Measurements from ENCODE around the gene PDXP. TPM values are rescaled to one million over a fixed set of nuclear protein-coding genes. Genes with fewer than 3 reads are reported as not detected.
"Not testable (repeated sequence)": the region's sequence is repeated elsewhere in the genome, so short reads cannot be mapped to it uniquely, and the experiment has no call there.

The PDXP gene
- total RNA-seq, 1 donor from 2014 or later, result 13.7 TPM

DNA sequence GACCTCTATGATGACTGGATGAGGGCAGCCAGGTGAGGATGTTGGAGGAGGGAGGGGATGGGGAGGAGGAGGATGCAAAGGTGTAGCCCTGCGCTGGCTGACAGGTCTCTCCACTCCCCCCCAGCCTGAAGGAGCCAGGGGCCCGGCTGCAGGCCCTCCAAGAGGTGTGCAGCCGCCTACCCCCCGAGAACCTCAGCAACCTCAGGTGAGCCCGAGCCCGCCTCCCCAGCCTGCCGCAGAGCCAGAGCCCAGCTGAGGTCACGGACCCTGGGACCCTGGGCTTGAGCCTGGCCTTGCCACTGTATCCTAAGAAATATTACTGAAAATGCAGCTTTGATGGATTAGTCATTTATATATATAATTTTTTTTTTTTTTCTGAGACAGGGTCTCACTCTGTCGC is 11.2 kb upstream of the PDXP start:
- no peak for DNase-seq (ENCODE audit: low read depth, low spot score)

DNA sequence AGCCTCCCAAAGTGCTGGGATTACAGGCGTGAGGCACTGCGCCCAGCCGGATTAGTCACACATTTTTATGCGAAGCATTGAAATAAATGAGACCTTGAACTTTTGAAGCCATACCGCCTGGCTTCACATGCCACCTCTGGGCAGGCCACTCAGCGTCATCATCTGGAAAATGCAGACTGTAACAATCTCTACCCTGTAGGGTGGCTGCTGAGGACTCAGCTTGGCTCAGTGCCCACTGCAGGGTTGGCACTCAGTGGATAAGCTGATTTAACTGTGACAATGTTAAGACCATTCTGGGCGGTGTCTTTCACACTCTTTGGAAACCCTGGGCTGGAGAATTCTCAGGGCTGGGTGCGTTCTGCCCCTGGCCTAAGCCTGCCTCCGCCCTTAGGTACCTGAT is 10.6 kb upstream of the PDXP start:
- no peak for DNase-seq (ENCODE audit: low read depth, low spot score)

DNA sequence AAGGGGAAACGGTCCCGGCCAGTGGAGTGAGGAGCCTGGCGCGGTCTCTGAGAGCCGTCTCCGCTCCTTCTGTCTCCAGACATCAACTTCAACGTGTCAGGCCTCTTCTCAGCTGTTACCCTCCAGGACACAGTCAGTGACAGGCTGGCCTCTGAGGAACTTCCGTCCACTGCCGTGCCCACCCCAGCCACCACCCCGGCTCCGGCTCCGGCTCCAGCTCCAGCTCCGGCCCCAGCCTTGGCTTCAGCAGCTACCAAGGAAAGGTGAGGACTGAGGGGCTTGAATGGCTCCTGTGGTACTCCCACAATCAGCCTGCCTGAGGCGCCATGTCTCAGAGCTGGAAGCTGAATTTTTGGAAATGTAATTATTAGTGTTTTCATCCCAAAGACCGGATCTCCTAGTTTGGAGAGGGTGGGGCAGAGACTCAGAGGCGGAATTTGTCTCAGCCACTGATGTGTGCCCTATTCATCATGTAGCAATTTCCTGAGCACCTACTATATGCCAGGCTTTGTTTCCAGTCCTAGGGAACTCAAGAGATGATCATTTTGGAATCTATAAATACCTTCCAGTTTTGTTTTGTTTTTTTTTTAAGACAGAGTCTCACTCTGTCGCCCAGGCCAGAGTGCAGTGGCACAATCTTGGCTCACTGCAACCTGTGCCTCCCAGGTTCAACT is 7.9 kb upstream of the PDXP start:
- DNase-seq (ENCODE audit: low read depth, low spot score), result no peak

- no peak for DNase-seq (ENCODE audit: low read depth, low spot score)
These were observed 3.8 kb upstream of the PDXP start for GRCh38 chr22:37654563-37655251.

DNA sequence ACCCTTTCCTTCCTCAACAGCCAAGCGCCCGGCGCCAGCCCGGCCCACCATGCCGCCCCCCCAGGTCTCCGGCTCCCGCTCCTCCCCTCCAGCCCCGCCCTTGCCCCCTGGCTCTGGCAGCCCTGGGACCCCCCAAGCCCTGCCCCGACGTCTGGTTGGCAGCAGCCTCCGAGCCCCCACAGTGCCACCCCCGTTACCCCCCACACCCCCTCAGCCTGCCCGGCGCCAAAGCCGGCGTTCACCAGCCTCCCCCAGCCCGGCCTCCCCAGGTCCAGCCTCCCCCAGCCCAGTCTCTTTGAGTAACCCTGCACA is 3.3 kb upstream of the PDXP start:
- DNase-seq (ENCODE audit: low read depth, low spot score), result no peak

- DNase-seq (ENCODE audit: low read depth, low spot score), result not testable (repeated sequence)
These were observed 1.9 kb upstream of the PDXP start for GRCh38 chr22:37656583-37656982.

- no peak for DNase-seq (ENCODE audit: low read depth, low spot score)
These were observed 862 bp upstream of the PDXP start for GRCh38 chr22:37657590-37658132.

- DNase-seq (ENCODE audit: low read depth, low spot score), result no peak
These were observed 758 bp downstream of the PDXP start for GRCh38 chr22:37659066-37659896.

GRCh38 chr22:37659897-37660708 is 1.6 kb downstream of the PDXP start:
- no peak for DNase-seq (ENCODE audit: low read depth, low spot score)

- no peak for DNase-seq (ENCODE audit: low read depth, low spot score)
These were observed 2.2 kb downstream of the PDXP start for GRCh38 chr22:37660709-37661045.

- DNase-seq (ENCODE audit: low read depth, low spot score), result no peak
These were observed 2.8 kb downstream of the PDXP start for GRCh38 chr22:37661160-37661924.

- no peak for DNase-seq (ENCODE audit: low read depth, low spot score)
These were observed 3.5 kb downstream of the PDXP start for GRCh38 chr22:37662039-37662438.

GRCh38 chr22:37663521-37664140 is 5.1 kb downstream of the PDXP start:
- no peak for DNase-seq (ENCODE audit: low read depth, low spot score)

GRCh38 chr22:37664249-37665101 is 6.0 kb downstream of the PDXP start:
- DNase-seq (ENCODE audit: low read depth, low spot score), result no peak

DNA sequence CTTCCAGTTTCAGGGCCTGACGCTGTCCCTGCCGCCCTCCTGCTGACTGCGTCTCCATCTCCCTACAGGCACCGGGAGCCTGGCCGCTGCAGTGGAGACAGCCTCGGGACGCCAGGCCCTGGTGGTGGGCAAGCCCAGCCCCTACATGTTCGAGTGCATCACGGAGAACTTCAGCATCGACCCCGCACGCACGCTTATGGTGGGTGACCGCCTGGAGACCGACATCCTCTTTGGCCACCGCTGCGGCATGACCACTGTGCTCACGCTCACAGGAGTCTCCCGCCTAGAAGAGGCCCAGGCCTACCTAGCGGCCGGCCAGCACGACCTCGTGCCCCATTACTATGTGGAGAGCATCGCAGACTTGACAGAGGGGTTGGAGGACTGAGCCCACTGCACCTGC is 7.0 kb downstream of the PDXP start:
- no peak for DNase-seq (ENCODE audit: low read depth, low spot score)

DNA sequence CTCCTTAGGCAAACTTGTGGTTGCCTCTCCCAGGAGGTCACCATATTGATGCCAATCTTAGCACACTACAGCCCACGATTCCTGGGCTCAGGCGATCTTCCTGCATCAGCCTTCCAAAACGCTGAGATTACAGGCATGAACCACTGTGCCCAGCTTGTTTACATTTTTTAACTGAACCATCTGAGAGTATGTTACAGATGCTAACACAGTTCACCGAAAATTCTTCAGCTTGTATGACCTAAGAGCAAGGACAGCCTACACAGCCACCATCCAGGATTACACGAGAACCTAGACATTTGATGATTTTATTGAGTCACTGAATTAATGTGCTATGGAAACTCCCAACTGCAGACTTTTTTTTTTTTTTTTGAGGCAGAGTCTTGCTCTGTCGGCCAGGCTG is 11.1 kb downstream of the PDXP start:
- no peak for DNase-seq (ENCODE audit: low read depth, low spot score)

GRCh38 chr22:37672206-37672919 is 13.8 kb downstream of the PDXP start:
- no peak for DNase-seq (ENCODE audit: low read depth, low spot score)

- DNase-seq (ENCODE audit: low read depth, low spot score), result no peak
These were observed 14.5 kb downstream of the PDXP start for GRCh38 chr22:37672920-37673455.
